ENCODE results near the gene NEXN.
A peak's percentile ranks its signal among the peaks of the same experiment; 100 is the strongest.
"Not testable (repeated sequence)": the region's sequence is repeated elsewhere in the genome, so short reads cannot be mapped to it uniquely, and the experiment has no call there.

NEXN gene

GRCh38 chr1:77954521-77954920, 66.1 kb downstream of the NEXN start:
- no peak overlapping the region for H3K4me3 ChIP-seq (ENCODE audit: low read depth, low read length)
- DNase-seq (ENCODE audit: low read depth), result no peak

GRCh38 chr1:77955709-77956108, 67.3 kb downstream of the NEXN start:
- DNase-seq (ENCODE audit: low read depth), result no peak
- no peak overlapping the region for H3K4me3 ChIP-seq (ENCODE audit: low read depth, low read length)

GRCh38 chr1:77956464-77956863, 68.0 kb downstream of the NEXN start:
- no peak overlapping the region for H3K4me3 ChIP-seq (ENCODE audit: low read depth, low read length)
- no peak for DNase-seq (ENCODE audit: low read depth)

- H3K4me3 ChIP-seq (ENCODE audit: low read depth, low read length), result no peak overlapping the region
- DNase-seq (ENCODE audit: low read depth), result no peak
Measured at GRCh38 chr1:77958391-77958790, 70.0 kb downstream of the NEXN start.

- no peak for DNase-seq (ENCODE audit: low read depth)
- H3K4me3 ChIP-seq (ENCODE audit: low read depth, low read length), result no peak overlapping the region
Measured at GRCh38 chr1:77958850-77959249, 70.4 kb downstream of the NEXN start.

- no peak overlapping the region for H3K4me3 ChIP-seq (ENCODE audit: low read depth, low read length)
- DNase-seq (ENCODE audit: low read depth), result no peak
Measured at GRCh38 chr1:77961392-77961791, 73.0 kb downstream of the NEXN start.

- H3K4me3 ChIP-seq (ENCODE audit: low read depth, low read length), result no peak overlapping the region
- DNase-seq (ENCODE audit: low read depth), result no peak
Measured at GRCh38 chr1:77966291-77966690, 77.9 kb downstream of the NEXN start.

GRCh38 chr1:77970192-77970591, 81.8 kb downstream of the NEXN start:
- no peak overlapping the region for H3K4me3 ChIP-seq (ENCODE audit: low read depth, low read length)
- no peak for DNase-seq (ENCODE audit: low read depth)

GRCh38 chr1:77972080-77972479, 83.7 kb downstream of the NEXN start:
- no peak for DNase-seq (ENCODE audit: low read depth)
- no peak overlapping the region for H3K4me3 ChIP-seq (ENCODE audit: low read depth, low read length)

GRCh38 chr1:77975386-77975785, 87.0 kb downstream of the NEXN start:
- peak overlapping the region; percentile 86 for H3K4me3 ChIP-seq (ENCODE audit: low read depth, low read length)

GRCh38 chr1:77975907-77976306, 87.5 kb downstream of the NEXN start:
- no peak for DNase-seq (ENCODE audit: low read depth)

More at GRCh38 chr1:77975386-77975785, 87.0 kb downstream of the NEXN start:
- DNase-seq (ENCODE audit: low read depth), result no peak

GRCh38 chr1:77976433-77977076, 88.1 kb downstream of the NEXN start:
- peak overlapping the region; percentile 86 for H3K4me3 ChIP-seq (ENCODE audit: low read depth, low read length)
- DNase-seq (ENCODE audit: low read depth), result no peak

More at GRCh38 chr1:77975907-77976306, 87.5 kb downstream of the NEXN start:
- peak overlapping the region; percentile 86 for H3K4me3 ChIP-seq (ENCODE audit: low read depth, low read length)

GRCh38 chr1:77977989-77978292, 89.5 kb downstream of the NEXN start:
- DNase-seq (ENCODE audit: low read depth), result no peak
- peak overlapping the region; percentile 86 for H3K4me3 ChIP-seq (ENCODE audit: low read depth, low read length)

- peak overlapping the region; percentile 86 for H3K4me3 ChIP-seq (ENCODE audit: low read depth, low read length)
- DNase-seq (ENCODE audit: low read depth), result peak; percentile 83
Measured at GRCh38 chr1:77978293-77978968, 90.0 kb downstream of the NEXN start.

- DNase-seq (ENCODE audit: low read depth), result peak; percentile 98
- peak within 1 kb of the TSS; percentile 86 for H3K4me3 ChIP-seq (ENCODE audit: low read depth, low read length)
Measured at GRCh38 chr1:77978969-77979876, 90.8 kb downstream of the NEXN start, which contains the start of gene FUBP1. FUBP1 (minus strand) TSS chr1:77979072; CDS start chr1:77979004, 68 bp downstream.

GRCh38 chr1:77983352-77983996, 95.0 kb downstream of the NEXN start:
- H3K4me3 ChIP-seq (ENCODE audit: low read depth, low read length); DNase-seq (ENCODE audit: low read depth): not testable (repeated sequence)

- H3K4me3 ChIP-seq (ENCODE audit: low read depth, low read length), result no peak overlapping the region
Measured at GRCh38 chr1:77983997-77984355, 95.6 kb downstream of the NEXN start.

GRCh38 chr1:77984629-77985028, 96.2 kb downstream of the NEXN start:
- DNase-seq (ENCODE audit: low read depth), result no peak
- H3K4me3 ChIP-seq (ENCODE audit: low read depth, low read length), result no peak overlapping the region

More at GRCh38 chr1:77983997-77984355, 95.6 kb downstream of the NEXN start:
- no peak for DNase-seq (ENCODE audit: low read depth)

GRCh38 chr1:77986810-77987209, 98.4 kb downstream of the NEXN start:
- DNase-seq (ENCODE audit: low read depth), result no peak
- no peak overlapping the region for H3K4me3 ChIP-seq (ENCODE audit: low read depth, low read length)

- H3K4me3 ChIP-seq (ENCODE audit: low read depth, low read length), result no peak overlapping the region
- DNase-seq (ENCODE audit: low read depth), result no peak
Measured at GRCh38 chr1:77987919-77988318, 99.5 kb downstream of the NEXN start.

All from skeletal muscle cell (primary cell).